Astrocyte (in vitro differentiated cells and primary cell): Measurements from ENCODE around the gene KCTD18.
A peak's percentile ranks its signal among the peaks of the same experiment; 100 is the strongest.

Experiments used
- EZH2 ChIP-seq: IDR thresholded peaks from 2 replicates; pipeline ENCODE4 v1.6.1; 2012; ENCODE audit warnings: mild to moderate bottlenecking, low read length, inconsistent platforms; ENCODE audit not compliant: insufficient read depth
- TF ChIP-seq, protein P1 (sequence below): IDR thresholded peaks from 2 replicates; pipeline ENCODE4 v1.5.1; 2011; ENCODE audit warnings: low read depth, mild to moderate bottlenecking, inconsistent platforms, low read length, moderate library complexity; ENCODE audit not compliant: insufficient read depth

DNA sequence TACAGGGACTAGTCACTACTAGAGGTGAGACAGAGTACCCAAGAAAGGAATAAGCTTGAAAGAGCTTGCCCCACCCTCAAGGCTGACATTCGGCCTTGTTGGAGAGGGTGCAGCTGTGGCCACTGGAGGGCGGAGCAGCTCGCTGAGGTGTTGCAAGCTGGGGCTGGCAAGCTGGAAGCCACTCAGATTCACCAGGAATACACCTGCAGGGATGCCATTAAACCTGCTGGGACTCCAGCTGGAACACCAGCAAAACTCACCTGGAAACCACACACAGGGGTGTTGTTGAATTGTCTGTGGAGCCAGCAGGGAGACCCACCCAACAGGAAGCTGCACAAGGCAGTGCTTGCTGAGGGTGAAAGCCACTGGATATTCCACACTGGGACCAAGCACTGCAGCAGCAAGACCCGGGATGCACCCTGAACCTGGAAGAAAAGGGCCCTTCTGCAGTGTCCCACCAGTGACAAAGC, 26.1 kb downstream of the KCTD18 start:
- no peak for TF ChIP-seq EZH2
- TF ChIP-seq, protein P1, sequence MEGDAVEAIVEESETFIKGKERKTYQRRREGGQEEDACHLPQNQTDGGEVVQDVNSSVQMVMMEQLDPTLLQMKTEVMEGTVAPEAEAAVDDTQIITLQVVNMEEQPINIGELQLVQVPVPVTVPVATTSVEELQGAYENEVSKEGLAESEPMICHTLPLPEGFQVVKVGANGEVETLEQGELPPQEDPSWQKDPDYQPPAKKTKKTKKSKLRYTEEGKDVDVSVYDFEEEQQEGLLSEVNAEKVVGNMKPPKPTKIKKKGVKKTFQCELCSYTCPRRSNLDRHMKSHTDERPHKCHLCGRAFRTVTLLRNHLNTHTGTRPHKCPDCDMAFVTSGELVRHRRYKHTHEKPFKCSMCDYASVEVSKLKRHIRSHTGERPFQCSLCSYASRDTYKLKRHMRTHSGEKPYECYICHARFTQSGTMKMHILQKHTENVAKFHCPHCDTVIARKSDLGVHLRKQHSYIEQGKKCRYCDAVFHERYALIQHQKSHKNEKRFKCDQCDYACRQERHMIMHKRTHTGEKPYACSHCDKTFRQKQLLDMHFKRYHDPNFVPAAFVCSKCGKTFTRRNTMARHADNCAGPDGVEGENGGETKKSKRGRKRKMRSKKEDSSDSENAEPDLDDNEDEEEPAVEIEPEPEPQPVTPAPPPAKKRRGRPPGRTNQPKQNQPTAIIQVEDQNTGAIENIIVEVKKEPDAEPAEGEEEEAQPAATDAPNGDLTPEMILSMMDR, result peak; percentile 16
